DMS114 treated with DMSO at 0.1 percent for 48 hours (cell line): ENCODE data around the gene ROGDI.
A peak's percentile ranks its signal among the peaks of the same experiment; 100 is the strongest.

Experiments used
- DNase-seq: peaks from one replicate; lab custom pipeline; 2025; ENCODE audit not compliant: unreplicated experiment; lab: John Stamatoyannopoulos, UW

ROGDI gene

GRCh38 chr16:4801962-4802658 is at the start of gene ROGDI:
Gene ROGDI, minus strand, starts transcription at chr16:4802633. Its CDS starts 62 bp downstream, at chr16:4802571.
- DNase-seq, result no peak

- DNase-seq, result no peak
Observed at GRCh38 chr16:4850211-4850610, 47.8 kb upstream of the ROGDI start.

GRCh38 chr16:4847774-4848587 is 45.5 kb upstream of the ROGDI start:
- no peak for DNase-seq

GRCh38 chr16:4846901-4847773 is 44.7 kb upstream of the ROGDI start, which contains the start of the genes GLYR1 and UBN1:
Gene GLYR1, minus strand, starts transcription at chr16:4847288. Its CDS starts 23 bp downstream, at chr16:4847265.
Gene UBN1, plus strand, starts transcription at chr16:4847481. Its CDS starts 5,437 bp downstream, at chr16:4852918.
- peak; percentile 81 for DNase-seq

GRCh38 chr16:4846503-4846900 is 44.1 kb upstream of the ROGDI start:
- no peak for DNase-seq

GRCh38 chr16:4840984-4841383 is 38.6 kb upstream of the ROGDI start:
- no peak for DNase-seq

GRCh38 chr16:4839942-4840341 is 37.5 kb upstream of the ROGDI start:
- no peak for DNase-seq

- no peak for DNase-seq
Observed at GRCh38 chr16:4837733-4838501, 35.5 kb upstream of the ROGDI start.

GRCh38 chr16:4836727-4837126 is 34.3 kb upstream of the ROGDI start:
- DNase-seq, result no peak

- no peak for DNase-seq
Observed at GRCh38 chr16:4833584-4833983, 31.2 kb upstream of the ROGDI start.

- DNase-seq, result no peak
Observed at GRCh38 chr16:4832698-4833343, 30.4 kb upstream of the ROGDI start.

GRCh38 chr16:4831616-4832015 is 29.2 kb upstream of the ROGDI start:
- no peak for DNase-seq

- no peak for DNase-seq
Observed at GRCh38 chr16:4830408-4830807, 28.0 kb upstream of the ROGDI start.

GRCh38 chr16:4828567-4829321 is 26.3 kb upstream of the ROGDI start:
- DNase-seq, result no peak

- no peak for DNase-seq
Observed at GRCh38 chr16:4826980-4827379, 24.5 kb upstream of the ROGDI start.

GRCh38 chr16:4826526-4826925 is 24.1 kb upstream of the ROGDI start:
- no peak for DNase-seq

GRCh38 chr16:4825196-4825595 is 22.8 kb upstream of the ROGDI start:
- DNase-seq, result no peak

GRCh38 chr16:4820652-4821051 is 18.2 kb upstream of the ROGDI start:
- no peak for DNase-seq

- no peak for DNase-seq
Observed at GRCh38 chr16:4814542-4815173, 12.2 kb upstream of the ROGDI start.
